HG02798 (cell line): ENCODE data around the gene CRTC3.
"Not testable (repeated sequence)": the region's sequence is repeated elsewhere in the genome, so short reads cannot be mapped to it uniquely, and the experiment has no call there.

Source experiments
- ATAC-seq: cut with Tn5 transposase; IDR thresholded peaks from one replicate; pipeline ENCODE4 v1.9.1; 2021; ENCODE audit warnings: mild to moderate bottlenecking; ENCODE audit not compliant: unreplicated experiment, poor library complexity

CRTC3 gene

DNA sequence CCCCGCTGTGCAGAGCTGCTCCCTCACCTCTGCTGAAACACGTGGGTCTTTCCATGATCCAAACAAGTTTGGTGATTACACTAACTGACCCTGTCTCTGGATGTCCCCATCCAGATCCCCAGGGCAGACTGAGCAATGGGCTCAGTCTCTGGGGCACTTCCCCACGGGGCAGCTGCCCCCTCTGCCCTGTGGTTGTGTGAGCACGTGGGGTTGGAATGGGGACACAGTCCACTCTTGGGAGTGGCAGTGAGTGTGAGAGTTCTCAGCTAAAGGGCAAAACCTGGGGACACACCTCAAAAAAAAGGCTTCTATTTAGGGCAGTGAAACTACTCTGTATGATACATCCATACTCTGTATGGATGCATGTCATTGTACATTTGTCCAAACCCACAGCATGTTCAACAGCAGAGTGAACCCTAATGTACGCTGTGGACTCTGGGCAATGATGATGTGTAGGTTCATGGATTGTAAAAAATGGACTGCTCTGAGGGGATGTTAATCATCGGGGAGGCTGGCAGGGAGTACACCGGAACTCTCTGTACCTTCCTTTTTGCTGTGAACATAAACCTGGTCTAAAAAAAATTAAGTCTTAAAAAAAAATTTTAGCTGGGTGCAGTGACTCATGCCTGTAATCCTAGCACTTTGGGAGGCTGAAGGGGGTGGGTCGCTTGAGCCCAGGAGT, 137.5 kb downstream of the CRTC3 start:
- ATAC-seq = no peak

DNA sequence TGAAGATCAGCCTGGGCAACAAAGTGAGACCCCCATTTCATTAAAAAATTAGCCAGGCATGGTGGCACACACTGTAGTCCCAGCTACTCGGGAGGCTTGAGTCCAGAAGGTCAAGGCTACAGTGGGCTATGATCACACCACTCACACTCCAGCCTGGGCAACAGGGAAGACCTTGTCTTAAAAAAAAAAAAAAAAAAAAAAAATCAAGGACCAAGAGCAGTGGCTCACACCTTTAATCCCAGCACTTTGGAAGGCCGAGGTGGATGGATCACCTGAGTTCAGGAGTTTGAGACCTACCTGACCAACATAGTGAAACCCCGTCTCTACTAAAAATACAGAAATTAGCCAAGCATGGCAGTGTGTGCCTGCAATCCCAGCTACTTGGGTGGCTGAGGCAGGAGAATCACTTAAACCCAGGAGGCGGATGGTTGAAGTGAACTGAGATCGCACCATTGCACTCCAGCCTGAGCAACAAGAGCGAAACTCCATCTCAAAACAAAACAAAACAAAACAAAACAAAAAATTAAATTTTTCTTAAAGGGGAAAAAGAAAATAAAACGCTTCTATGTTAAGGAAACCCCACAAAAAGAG, 138.1 kb downstream of the CRTC3 start:
- not testable (repeated sequence) for ATAC-seq

DNA sequence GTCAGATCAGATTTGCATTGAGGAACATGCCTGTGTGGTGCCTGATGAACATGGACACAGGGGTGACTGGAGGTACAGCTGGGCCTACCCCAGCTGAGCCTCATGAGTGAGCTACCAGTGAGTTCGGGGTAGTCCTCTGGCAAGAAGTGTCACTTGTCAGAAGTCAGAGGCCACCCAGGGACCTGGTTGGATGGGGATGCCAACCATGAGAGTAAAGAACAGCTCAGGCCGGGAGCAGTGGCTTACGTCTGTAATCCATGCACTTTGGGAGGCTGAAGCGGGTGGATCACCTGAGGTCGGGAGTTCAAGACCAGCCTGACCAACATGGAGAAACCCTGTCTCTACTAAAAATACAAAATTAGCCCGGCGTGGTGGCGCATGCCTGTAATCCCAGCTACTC, 140.9 kb downstream of the CRTC3 start:
- ATAC-seq = not testable (repeated sequence)

DNA sequence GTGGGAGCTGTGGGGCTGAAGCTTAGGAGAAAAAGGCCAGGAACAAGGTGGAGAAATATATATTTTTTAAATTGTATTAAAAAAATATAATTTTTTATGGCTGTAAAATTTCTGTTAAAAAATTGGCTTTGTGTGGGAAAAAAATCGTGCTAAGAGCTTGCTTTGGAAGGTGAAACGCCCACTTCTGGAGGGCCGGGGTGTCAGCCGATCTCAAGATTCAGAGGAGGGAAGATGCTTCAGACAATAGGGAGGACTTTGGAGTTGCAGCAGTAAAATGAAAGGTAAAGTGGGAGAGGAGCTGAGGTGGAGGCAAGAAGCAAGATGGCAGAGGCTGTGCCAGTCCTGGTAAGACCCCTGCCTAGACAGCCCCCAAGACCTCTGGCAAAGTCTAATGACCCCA, 141.5 kb downstream of the CRTC3 start:
- no peak for ATAC-seq

DNA sequence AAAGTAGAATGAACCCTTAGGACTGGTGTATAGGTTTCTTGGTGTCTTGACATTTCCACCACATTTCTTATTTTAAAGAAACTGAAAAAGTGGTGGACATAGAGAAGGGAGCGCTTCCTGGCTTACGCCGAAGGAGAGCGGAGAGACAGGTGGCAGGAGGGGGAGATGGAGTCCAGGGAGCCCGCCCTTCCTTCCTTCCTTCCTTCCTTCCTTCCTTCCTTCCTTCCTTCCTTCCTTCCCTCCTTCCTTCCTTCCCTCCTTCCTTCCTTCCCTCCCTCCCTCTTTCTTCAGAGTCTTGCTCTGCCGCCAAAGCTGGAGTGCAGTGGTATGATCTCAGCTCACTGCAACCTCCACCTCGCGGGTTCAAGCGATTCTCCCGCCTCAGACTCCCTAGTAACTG, 143.6 kb downstream of the CRTC3 start:
- not testable (repeated sequence) for ATAC-seq

DNA sequence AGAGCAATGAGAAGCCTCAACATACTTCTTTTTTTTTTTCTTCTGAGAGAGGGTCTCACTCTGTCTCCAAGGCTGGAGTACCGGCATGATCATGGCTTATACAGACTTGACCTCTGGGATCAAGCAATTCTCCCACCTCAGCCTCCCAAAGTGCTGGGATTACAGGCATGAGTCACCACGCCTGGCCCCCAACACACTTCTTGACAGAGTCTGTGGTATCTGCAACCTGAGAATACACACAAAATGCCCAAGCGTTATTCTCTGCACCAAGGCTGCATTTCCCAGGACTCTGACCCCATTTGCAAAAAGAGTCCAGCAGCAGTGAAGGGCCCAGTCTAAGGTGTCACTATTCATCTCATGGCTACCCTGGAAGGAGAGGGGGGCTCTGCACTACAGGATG, 144.8 kb downstream of the CRTC3 start:
- ATAC-seq = no peak

DNA sequence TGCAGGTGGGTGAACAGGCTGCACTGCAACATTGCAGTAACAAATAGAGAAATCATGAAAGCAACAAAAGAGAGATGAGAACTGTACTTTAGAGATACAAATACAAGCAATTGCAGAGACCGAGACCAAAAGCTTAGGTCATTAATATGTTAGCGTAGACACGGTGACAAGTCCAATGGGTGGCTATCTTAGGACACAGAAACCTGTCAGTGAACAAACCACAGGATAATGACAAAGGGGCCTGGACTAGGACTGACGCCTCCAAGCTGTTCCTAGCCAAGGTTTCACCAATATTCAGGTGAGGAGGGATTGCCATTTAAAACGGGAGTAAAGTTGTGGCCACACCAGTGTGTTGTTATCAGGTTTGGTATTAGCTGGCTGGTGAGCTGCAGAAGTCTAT, 145.7 kb downstream of the CRTC3 start:
- no peak for ATAC-seq

DNA sequence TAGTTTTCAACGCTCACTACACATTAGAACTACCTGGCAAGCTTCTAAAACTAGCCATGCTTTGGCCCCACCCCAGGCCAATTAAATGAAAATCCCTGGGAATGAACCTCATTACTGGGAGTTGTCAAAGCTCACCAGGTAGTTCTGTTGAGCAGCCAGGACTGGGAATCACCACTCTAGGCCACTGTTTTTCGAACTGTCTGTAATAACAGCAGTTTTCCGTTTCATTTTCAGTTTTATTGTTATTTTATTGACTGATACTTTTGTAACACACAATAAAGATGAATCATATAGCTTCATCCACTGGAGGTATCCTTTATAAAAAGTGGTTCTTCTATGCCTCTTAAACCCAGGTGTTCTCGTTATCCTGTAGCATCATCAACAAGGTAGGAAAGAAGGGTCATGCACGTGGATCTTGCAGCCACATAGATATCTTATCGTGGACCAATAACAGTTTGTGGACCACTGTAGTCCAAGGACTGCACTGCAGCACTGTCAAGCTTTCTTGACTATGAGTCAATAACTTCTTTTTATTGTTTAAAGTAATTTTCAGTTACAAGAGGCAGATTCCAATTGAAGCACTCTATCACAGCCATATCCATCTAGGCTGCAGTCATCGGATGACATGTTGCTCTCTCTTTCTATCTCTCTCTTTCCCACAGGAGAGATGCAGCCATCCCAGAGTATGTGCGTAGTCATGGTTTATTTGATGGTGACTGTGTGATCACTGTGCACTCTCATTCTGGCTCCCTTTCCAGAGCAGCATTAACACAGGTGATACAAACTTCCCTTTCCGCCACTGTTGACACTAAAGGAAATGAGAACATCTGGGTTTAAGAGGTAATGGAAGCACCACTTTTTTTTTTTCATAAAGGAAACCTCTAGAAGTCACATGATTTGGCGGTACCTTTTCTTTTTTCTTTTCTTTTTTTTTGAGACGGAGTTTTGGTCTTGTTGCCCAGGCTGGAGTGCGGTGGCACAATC, 148.4 kb downstream of the CRTC3 start:
- no peak for ATAC-seq

DNA sequence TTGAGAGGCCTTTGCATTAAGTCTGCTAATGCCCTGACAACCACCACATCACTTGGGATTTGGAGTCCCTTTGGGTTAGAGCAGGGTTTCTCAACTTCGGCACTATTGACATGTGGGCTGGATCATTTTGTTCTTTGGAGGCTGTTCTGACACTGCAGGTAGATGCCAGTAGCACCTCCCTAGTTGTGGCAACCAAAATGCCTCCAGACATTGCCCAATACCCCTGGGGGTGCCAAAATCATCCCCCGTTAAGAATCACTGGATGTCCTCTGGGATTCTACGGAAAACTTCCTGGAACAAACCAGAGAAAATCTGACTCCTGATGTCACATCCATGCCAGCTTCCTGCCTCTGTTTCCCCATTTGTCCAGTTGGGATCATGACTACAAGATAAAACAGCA, 150.2 kb downstream of the CRTC3 start:
- ATAC-seq = no peak

DNA sequence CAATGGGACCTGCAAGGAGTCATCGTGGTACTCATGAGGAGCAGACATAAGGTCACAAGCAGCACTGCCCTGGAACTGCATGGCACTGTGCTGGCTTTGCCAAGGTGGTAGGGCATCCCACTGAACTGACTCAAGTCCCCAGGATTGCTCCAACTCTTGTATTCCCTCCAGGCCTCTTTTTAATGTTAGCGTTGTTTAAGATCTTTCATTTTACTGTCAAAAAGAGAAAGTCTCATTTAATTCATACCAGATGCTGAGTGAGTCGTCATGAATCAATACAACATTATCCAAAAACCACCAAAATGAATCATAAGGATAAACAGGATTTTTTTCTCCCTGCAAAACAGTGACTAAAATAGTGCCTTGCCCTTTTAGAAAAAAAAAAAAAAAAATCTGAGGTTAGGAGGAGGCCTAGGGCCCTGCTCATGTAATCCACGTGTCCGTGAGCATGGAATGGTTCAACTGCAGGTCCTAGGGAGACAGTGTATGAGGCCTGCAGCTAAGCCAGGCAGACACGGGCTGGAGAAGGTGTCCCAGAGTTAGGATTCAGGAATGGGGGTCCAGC, 150.7 kb downstream of the CRTC3 start:
- no peak for ATAC-seq

DNA sequence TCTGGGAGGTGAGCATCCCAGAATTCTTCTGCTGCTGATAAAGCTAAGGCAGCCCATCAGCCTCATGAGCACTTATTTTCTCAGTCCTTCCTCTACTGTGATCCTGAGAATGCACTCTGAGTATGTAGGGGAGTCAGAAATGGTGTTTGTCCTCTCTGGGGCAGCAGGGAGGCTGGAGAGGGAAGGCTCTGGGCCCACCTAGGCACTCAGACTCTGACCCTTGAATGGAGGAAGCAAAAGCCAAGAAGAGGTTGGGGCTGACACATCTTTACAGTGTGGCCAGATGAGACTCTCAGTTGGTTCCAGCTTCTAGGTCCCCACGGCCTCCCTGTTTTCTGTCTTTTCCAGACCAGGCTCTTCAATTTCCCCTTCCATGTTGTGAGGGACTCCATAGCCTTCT, 151.3 kb downstream of the CRTC3 start:
- no peak for ATAC-seq

DNA sequence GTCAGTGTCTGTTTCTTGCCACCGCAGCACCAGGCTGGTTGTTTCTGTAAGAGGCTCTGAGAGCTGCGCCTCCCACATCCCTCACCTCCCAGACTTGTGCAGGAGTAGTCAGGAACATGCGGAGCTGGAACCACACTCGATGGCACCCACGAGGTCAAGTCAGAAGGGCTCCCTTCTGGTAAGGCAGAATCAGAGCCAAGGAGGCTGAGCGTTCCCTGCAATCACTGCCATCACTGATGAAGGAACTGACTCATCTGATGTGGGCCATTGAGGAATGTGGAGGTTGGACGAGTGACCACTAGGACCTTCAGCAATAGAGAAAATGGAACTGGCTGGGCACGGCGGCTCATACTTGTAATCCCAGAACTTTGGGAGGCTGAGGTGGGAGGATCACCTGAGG, 151.8 kb downstream of the CRTC3 start:
- no peak for ATAC-seq

DNA sequence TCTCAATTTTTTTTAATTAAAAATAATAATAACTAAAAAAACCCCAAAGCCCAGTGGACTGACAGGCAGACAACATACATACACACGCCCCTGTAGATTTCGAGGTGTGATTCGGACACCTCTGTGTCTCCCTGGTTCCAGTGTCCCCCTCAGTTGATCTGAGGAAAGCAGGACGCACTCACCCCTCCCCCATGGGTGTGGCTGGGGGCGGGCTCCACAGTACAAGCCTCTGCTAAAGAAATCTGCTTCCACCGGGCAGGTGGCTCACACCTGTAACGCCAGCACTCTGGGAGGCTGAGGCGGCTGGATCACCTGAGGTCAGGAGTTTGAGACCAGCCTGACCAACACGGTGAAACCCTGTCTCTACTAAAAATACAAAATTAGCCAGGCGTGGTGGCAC, 153.6 kb downstream of the CRTC3 start:
- ATAC-seq = no peak

DNA sequence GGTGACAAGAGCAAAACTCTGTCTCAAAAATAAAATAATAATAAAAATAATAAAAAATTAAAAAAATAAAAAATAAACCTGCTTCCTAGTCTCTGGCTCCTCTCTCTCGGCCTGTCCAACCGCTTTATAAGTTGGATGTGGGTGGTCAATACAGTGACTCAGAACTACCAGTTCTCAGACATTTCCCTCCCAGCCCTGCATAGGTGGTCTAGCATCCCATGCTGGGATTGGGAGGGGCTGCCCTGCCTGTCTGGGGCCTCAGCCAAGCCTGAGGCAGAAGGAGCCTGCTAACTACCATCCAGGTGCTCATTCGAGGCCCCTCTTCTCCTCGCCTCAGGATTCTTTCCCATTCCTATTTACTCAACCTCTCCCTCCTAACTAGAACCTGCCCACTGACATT, 154.2 kb downstream of the CRTC3 start:
- no peak for ATAC-seq

DNA sequence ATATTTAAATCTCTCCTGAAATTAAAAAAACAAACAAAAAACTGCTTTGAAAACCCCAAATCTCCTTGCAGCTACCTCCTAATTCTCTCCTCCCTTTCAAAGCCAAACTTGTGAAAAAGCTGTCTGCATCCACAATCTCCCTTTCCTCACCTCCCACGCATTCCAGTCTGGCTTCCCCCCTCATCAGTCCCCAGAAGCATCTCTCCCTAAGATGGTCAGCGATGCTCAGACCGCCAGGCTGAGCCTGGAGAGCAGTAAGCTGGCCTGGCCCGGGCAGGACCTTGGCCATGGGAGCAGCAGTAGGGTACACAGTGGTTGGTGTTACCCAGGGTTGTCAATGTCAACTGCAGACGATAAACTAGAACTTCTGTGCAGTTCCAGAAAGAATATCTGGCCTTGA, 154.6 kb downstream of the CRTC3 start:
- no peak for ATAC-seq

DNA sequence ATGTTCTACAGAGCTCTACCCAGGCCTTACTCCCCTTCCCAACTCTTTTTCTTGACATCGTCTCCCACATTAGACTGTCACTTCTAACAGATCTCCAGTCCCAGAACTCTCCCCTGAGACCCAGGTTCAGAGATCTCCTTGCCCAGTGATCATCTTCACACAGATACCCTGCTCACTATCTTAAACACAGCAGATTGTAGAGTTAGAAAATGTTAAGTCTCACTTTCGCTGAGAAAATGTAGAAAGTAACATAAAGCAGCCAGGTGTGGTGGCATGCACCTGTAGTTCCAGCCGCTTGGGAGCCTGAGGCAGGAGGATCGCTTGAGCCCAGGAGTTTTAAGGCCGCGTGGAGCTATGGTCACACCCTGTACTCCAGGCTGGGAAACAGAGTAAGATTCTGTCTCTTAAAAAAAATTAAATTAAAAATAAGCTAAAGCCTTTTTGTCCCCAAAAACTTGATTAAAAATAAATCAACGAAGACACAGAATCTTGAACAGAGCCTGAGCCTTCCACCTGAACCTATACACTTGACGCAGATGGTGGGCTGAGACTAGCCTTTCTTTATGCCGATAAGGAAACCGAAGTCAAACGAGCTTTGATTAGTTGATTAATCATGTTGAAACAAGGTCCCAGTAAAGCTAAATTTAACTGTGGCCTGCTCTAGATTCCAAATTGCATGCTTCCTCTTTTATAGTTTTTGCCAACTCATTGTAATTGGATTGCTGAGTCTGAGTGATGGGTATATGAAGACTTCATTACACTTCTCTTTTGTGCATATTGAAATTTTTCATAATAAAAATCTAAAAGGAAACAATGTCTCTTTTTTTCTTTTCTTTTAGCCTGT, 156.1 kb downstream of the CRTC3 start:
- peak; percentile 28 for ATAC-seq

DNA sequence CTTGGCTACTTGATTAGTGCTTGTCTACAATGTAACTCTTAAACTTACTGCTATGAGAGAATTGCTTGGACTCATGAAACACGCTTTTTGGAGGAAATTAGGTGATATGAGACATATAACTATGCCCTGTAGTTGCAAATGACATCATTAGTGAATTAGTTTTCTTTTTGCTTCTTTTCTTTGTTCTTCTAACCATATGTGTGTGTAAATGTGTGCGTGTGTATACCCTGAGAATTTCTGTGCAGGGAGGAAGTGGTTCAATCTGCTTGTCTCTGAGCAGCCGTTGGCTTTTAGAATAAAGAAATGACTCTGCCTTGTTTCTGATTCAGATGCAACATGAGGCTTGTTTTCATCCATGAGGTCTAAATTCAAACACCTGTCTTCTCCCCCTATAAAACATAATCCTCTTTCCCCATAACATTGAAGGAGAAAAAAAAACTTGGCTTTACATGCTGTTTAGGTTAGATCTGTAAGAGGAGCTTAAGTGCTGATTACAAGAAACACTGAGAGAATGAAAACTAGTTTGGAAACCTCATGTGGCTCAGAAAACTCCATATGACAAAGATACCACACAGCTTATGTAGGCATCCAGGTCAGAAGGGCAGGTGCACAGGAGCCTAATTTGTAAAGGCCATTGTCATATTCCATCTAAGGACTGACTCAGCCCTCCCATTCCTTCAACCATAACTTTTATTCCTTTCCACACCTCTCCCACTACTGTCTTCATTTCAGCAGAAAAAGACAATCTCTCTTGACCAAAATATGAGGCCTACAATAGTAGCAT, 156.9 kb downstream of the CRTC3 start:
- peak; percentile 82 for ATAC-seq

DNA sequence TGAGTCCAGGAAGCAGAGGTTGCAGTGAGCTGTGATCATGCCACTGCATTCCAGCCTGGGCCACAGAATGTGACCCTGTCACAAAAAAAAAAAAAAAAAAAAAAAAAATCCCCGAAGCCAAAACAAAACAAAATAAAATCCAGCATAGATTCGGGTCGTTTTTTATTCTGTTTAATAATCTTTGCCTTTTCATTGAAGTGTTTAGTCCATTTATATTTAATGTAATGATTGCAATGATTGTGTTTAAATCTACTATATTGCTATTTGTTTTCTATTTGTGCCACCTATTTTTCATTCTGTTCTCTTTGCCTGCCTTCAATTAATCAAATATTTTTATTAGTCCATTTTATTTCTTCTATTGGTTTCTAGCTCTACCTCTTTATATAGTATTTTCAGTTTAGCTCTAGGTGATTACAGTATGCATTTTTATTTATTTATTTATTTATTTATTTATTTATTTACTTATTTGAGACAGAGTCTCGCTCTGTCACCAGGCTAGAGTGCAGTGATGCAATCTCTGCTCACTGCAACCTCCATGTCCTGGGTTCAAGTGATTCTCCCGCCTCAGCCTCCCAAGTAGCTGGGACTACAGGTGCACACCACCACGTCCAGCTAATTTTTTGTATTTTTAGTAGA, 159.7 kb downstream of the CRTC3 start:
- not testable (repeated sequence) for ATAC-seq

DNA sequence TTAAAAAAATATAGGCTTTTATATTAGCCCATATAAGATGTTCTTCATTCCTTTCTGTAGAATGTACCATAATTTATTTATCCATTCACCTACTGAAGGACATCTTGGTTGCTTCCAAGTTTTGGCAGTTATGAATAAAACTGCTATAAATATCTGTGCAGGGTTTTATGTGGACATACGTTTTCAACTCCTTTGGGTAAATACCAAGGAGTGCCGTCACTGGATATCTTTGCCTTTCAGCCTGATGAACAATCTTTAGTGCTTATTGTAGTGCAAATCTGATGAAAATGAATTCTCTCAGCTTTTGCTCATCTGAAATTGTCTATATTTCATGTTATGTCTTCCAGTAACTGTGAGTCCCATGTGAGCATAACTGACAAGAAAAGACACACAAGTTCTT, 160.9 kb downstream of the CRTC3 start:
- no peak for ATAC-seq
